ENCODE measurements around the gene ZCCHC14.

GRCh38 chr16:87515475-87516330, 22.9 kb upstream of the ZCCHC14 start:
- TF ChIP-seq CTCF (IDR thresholded peaks at IDR 0.05; ENCODE audit: poor library complexity): no peak
- TF ChIP-seq EZH2 (IDR thresholded peaks at IDR 0.05; ENCODE audit: borderline replicate concordance): no peak

All from hepatocyte (in vitro differentiated cells).